HG02678 (cell line): ENCODE measurements around the gene DYNC1LI2.
"Not testable (repeated sequence)": the region's sequence is repeated elsewhere in the genome, so short reads cannot be mapped to it uniquely, and the experiment has no call there.

Experiments used
- ATAC-seq: cut with Tn5 transposase; IDR thresholded peaks from one replicate; pipeline ENCODE4 v1.9.1; 2021; ENCODE audit warnings: mild to moderate bottlenecking, moderate library complexity; ENCODE audit not compliant: unreplicated experiment

Gene DYNC1LI2

DNA sequence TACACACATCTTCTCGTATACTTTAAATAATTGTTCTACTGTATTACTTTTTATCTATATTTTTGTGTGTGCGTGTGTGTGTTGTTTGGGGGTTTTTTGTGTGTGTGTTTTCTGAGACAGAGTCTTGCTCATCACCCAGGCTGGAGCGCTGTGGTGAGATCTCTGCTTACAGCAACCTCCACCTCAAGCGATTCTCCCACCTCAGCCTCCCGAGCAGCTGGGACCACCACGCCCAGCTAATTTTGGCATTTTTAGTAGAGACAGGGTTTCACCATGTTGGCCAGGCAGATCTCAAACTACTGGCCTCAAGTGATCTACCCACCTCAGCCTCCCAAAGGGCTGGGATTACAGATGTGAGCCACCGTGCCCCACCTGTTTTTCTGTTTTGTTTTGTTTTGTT, 53.4 kb downstream of the DYNC1LI2 start:
- no peak for ATAC-seq

DNA sequence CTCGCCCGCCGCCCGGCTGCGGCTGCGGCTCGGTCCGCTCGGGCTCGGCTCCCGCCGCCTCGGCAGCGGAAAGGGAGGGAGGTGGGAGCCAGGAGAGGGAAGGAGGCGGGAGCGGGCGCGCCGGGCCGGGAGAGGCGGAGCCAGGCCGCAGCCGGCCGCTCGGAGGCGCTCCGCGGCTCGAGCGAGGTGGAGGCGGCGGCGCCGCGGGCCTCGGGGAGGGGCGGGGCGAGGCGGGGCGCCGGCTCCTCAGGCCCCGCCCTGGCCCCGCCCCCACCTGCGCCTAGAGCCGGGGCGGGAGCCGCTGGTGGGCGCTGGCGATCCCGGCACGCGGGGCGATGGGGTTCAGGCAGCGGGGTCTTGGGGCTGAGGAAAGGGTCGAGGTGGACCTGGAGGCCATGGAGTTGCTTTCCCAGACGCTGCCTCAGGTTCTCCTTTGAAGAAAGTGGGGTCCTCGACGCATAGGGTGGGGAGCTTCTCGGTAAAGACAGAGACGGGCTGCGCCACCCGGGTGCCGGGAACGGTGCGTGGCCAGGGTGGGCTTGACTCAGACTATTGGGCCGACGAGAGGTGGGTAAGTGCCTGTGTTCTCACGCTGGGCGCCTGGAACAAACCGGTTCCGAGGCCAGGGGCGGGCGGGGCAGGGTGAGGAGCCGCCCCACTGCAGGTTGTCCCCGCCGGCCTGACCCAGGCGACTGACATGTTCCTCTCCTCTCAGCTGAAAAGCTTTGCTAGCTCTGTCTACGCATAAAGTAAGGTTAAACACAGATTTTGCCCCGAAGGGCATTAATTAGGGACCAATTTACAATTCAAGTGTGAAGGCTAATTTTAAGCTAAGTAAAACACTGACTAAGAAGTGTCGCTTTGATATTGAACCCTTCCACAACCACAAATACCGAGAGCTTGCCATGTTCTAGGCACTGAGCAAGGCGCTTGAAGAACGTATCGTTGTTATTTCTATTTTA, 54.5 kb downstream of the DYNC1LI2 start, which contains the start of gene CMTM4:
TSS of gene CMTM4 (minus strand) at position 75 of the 962 bp plus-strand sequence. CDS start 218 bp downstream, outside the sequence.
- ATAC-seq = peak; percentile 91

DNA sequence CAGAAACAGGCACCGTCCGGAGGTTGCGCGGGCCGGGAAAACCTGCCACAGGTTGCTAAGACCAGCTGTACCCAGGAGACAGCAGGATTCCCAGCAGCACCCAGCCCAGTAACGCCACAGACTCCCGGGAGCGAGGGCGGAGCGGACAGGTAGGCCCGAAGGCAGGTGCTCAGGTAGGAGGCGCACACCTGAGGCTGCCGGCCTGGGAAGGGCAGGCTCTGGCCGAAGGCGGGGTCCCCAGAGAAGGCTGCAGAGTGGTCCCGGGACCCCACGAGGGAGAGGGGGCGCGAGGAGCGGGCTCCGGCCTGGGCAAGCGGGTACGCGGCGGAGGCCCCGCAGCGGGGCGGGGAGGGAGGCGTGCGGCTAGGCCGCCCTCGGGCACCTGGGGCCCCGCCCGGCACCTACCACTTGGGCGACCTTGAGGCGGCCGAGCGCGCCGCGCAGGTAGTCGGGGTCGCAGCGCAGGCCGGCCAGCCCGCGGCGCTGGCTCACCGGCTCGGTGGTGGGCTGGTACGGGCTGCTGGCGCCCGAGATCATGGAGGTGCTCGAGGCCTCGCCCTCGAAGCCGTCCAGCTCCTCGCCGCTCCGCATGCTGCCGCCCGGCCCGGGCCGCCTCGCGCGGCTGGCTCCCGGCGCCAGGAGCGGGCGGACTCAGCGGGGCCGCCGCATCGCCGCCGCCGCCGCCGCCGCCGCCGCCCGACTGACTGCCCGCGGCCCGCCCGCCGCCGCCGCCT, 55.3 kb downstream of the DYNC1LI2 start:
- peak; percentile 49 for ATAC-seq

DNA sequence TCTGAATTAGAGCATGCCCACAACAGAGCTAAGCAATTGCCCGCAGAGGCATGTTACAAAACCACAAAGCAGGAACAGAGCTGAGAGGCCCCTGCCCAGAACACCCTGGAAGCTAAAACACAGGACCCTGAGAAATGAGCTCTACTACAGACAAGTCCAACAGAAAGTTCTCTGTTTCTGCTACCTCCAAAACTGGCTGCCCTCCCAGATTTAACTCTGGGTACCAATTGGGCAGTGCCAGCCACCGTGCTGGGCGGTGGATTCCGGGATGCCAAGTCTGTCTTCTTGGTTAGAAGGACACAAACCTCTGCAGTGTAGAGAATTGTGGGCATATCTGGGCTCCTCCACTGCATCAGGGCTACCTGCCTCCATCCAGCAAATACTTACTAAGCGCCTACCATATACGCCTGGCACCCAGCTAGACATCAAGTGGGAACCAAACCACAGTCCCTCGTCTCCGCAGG, 55.9 kb downstream of the DYNC1LI2 start:
- ATAC-seq = no peak

DNA sequence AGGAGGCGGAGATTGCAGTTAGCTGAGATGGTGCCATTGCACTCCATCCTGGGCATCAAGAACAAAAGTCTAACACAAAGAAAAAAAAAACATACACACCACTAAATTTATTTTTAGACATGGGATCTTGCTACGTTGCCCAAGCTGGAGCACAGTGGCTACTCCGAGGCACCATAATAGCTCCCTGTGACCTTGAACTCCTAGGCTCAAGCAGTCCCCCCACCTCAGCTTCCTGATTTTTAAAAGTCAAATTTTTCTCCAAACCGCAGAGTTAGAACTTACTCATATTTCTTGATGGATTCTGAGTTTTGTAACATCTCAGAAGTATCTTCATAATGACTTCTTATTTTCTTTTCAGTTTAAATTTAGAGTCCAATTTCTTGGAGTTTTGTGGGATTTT, 58.3 kb downstream of the DYNC1LI2 start:
- no peak for ATAC-seq

DNA sequence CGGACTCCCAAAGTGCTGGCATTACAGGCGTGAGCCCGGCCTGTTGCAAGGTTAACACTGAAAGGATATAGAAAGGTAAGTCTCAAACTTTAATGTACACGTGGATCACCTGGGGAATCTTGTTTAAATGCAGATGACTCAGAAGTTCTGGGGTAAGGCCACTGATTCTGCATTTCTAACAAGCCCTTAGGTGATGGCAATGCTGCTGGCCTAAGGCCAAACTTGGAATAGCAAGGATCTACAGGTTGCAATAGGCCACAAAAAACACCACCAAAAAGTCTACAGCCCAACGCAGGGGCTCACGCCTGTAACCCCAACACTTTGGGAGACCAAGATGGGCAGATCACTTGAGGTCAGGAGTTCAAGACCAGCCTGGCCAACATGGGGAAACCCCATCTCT, 59.1 kb downstream of the DYNC1LI2 start:
- ATAC-seq = no peak

DNA sequence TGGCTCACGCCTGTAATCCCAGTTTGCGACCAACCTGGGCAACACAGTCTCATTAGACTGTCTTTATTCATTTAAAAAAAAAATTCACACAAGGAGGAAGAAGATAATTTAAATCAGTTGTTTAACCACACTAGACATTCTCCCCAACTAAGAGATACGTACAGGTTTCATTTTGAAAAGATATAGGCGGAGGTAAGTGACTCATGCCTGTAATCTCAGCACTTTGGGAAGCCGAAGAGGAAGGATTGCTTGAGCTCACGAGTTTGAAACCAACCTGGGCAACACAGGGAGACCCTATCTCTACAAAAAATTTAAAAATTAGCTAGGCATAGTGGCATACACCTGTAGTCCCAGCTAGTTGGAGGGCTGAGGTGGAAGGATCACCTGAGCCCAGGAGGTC, 60.2 kb downstream of the DYNC1LI2 start:
- ATAC-seq = no peak

DNA sequence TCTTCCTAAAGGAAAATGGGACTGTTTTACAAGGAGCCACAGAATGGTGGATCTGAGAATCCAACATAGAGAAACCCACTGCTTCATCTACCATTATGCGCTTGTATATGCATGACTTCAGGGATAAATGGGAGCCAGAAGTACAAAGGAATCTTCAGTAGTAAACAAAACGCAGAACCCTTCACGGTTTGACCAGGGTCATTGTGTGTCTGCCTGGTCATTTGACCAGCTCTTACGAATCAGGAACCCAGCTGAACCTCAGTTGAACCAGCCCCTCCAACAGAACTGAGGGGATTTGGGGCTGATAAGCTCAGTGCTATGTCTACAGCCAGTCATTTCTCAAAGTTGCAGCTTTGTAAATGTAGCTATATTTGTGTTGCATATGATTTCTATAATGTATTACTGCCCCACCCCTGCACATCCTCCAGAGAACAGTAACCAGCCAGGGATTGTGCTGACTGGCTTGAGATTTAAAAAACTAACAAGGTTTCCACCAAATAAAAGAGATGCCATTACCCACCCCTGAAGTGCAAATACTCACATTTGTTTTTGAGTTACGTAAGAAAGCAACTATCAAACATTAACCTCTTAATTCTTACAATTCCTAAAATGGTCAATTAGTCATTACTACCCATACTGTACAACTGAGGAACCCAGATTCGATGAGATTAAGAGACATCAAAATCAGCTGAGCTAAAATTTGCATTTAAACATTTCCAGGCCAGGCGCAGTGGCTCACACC, 61.1 kb downstream of the DYNC1LI2 start:
- no peak for ATAC-seq

DNA sequence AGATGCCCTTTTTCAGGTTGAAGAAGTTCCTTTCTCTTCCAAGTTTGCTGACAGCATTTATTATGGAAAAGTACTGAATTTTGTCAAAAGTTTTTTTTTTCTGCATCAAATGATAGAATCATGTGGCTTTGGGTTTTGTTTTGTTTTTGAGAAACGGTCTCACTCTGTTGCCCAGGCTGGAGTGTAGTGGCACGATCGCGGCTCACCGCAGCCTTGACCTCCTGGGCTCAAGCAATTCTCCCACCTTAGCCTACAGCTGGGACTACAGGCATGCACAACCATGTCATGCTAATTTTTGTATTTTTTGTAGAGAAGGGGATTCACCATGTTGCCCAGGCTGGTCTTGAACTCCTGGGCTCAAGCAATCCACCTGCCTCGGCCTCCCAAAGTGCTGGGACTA, 62.1 kb downstream of the DYNC1LI2 start:
- no peak for ATAC-seq

DNA sequence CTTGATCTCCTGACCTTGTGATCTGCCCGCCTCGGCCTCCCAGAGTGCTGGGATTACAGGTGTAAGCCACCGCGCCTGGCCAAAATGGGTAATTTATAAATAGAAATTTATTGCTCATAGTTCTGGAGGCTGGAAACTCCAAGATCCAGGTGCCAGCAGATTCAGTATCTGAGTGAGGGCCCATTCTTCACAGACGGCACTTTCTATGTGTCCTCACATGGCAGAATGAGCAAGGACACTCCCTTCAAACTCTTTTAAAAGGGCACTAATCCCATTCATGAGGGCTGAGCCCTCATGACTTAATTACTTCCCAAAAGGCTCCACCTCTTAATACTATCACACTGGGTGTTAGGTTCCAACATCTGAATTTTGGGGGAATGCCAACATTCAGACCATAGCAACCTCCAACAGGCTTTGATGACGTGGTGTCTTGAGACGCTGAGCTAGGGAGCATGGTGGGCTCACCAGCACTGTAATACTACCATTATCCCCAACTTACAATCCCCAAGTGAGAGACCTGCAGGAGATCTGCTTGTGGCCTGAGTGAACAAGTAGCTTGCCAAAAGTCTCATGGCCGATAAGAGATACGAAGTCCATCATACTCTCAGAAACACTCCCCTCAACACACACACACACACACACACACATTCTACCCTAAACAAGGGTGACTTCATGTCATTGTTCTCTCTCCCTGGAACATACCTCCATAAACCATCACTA, 63.3 kb downstream of the DYNC1LI2 start:
- no peak for ATAC-seq

DNA sequence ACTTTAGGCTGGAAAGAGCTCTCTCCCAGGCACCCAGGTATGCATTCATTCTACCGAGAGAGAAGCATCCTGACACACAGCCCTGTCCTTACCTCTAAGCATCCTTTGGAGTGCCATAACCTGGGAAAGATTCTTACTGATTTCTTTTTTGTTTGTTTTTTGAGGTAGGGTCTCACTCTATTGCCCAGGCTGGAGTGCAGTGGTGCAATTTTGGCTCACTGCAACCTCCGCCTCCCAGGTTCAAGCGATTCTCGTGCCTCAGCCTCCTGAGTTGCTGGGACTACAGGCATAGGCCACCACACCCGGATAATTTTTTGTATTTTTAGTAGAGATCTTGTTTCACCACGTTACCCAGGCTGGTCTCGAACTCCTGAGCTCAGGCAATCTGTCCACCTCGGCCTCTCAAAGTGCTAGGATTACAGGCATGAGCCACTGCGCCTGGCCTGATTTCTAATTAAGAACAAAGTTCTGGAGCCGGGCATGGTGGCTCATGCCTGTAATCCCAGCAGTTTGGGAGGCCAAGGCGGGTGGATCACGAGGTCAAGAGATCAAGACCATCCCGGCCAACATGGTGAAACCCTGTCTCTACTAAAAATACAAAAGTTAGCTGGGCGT, 65.8 kb downstream of the DYNC1LI2 start:
- ATAC-seq = not testable (repeated sequence)

DNA sequence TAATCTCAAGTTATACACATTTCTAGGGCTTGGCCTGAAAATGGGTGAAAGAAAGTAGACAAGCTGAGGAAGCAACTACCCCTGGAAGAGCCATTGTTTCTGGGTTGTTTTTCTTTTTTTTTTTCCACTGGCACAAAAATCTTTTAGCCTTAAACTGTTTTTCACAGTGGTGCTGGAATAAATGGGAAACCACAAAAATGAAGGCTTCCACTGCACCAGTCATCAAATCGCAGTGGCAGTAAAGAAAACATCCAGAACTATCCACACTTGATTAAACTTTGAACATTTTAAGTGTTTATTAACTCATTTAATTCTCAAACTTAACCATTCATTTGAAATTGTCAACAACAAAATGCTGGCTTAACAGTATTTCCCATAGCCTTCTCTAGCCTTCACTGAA, 69.1 kb downstream of the DYNC1LI2 start:
- ATAC-seq = no peak

DNA sequence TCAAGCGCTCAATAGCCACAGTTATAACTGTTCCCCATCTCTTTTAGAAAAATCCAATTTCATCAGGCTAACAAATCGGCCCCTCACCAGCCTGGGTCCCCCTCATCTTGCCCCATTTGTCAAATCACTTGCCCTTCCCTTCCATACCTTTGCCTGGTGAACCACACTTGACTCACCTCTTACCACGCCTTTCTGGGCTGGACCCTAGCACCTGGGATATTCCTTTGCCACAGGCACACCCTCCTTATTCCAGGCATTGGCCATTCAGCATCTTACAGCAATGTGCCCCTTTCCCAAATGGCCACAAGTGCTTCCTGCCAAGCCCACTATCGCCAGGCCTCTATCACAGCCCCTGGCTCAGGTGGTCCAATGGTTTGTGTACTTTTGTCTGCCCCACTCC, 69.7 kb downstream of the DYNC1LI2 start:
- no peak for ATAC-seq

DNA sequence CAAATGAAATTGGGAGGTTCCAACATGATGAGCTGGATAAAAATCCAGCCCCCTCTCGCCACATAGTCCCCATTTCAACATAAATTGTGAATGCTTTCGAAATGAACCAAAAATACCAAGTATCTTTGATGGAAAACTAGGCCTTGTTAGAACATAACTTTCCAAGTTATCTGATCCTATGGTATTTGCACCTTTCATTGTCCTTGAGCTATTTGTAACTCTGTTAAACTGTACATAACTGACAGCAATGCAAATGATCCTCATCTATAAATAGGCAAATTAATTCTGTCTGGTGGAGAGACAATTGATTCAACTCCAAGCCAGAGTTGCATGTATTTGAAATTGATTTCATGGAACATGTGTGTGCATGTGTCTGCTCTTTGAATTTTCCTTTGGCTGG, 73.1 kb downstream of the DYNC1LI2 start:
- no peak for ATAC-seq

DNA sequence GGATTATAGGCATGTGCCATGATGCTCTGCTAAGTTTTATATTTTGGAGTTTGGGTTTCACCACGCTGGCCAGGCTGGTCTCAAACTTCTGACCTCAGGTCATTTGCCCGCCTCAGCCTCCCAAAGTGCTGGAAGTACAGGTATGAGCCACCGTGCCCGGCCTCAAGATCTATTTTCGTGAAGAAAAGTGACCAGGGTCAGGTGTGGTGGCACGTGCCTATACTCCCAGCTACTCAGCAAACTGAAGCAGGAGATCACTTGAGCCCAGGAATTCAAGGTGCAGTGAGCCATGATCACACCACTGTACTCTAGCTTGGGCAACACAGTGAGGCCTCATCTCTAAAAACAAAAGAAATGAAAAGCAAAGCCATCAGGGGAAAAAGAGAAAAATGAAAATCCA, 73.6 kb downstream of the DYNC1LI2 start:
- ATAC-seq = no peak

DNA sequence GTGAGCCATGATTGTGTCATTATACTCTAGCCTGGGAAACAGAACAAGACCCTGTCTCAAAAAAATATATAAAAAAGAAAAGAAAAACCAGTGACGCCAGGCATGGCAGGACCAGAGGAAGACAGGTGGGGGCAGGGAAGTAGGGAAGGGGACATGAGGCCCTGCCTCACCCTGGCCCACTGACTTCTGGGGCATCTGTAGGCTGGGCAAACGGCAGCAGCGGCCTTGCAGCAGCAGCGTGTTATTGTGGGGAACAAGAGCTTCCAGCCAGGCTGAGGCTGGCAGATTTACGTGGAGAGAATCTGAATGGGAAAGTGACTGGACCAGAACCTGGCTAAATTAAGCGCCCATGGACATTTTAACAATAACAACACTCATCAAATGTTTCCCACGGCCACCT, 74.2 kb downstream of the DYNC1LI2 start:
- no peak for ATAC-seq

DNA sequence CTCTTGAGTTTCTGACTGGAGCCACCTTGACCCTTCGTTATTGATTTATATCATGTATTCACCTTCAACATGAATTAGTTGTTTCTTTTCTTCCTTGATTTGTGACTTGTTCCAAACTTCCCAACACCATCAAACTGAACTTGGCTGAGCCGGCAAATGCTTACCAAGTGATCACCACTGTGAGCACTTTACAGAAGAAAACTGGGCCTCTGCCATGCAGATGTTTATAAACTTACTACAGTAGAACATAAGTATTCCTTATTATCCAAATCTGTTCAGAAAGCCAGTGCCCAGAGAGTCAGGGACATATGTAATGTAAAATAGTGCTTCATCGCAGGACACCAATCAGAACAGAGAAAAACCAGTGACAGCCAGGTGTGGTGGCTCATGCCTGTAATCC, 74.8 kb downstream of the DYNC1LI2 start:
- no peak for ATAC-seq

DNA sequence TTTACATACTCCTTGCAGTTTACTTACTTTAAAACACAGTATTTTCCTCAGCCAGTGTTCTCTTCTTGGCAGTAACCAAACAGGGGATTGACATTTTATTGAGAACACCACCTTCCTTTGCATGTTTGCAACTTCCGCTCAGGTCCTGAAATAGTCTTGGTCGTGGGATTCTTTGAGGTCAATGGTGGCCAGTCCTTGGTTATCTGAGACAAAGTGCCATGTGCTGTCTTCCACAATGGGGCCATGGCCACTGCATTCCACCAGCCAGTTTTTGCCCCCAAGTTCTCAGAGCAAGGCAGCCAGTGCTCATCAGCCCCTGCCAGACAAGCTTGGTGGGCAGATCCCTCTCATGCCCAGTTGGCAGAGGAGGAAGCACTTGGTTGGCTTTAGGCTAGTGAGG, 77.7 kb downstream of the DYNC1LI2 start:
- ATAC-seq = no peak
